ENCODE results near the gene MPI. TPM values are rescaled to one million over a fixed set of nuclear protein-coding genes. Genes with fewer than 3 reads are reported as not detected.

MPI gene
- total and polyA plus RNA-seq, 3 donors from 2014 or later: 65.4 to 92.6 (median 78.1) TPM

DNA sequence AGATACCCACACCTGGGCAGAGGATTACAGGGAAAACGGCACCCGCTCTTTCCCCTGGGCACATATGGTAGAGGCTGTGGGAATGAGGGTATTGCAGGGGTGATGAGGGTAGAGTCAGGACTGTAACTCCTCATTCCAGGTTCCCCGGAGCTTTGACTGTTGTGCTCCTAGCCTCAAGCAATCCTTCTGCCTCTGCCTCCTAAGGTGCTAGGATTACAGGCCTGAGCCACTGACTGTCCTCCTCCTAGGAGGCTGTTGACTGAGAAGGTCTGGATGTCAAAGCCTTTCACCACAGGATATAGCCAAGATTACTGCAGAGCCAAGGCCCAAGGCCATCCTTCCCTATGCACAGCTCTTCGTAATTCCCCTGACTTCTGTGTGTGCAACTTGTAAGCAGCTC is 1.1 kb upstream of the MPI start:
- no peak overlapping the region for H3K4me3 ChIP-seq
- TF ChIP-seq POLR2A (IDR thresholded peaks at IDR 0.05): no peak
- TF ChIP-seq, protein P1, sequence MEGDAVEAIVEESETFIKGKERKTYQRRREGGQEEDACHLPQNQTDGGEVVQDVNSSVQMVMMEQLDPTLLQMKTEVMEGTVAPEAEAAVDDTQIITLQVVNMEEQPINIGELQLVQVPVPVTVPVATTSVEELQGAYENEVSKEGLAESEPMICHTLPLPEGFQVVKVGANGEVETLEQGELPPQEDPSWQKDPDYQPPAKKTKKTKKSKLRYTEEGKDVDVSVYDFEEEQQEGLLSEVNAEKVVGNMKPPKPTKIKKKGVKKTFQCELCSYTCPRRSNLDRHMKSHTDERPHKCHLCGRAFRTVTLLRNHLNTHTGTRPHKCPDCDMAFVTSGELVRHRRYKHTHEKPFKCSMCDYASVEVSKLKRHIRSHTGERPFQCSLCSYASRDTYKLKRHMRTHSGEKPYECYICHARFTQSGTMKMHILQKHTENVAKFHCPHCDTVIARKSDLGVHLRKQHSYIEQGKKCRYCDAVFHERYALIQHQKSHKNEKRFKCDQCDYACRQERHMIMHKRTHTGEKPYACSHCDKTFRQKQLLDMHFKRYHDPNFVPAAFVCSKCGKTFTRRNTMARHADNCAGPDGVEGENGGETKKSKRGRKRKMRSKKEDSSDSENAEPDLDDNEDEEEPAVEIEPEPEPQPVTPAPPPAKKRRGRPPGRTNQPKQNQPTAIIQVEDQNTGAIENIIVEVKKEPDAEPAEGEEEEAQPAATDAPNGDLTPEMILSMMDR (IDR thresholded peaks at IDR 0.05): no peak
- peaks cover 10% of the 10 kb centered on the region for H3K4me1 ChIP-seq
- WGBS, 2 donors: 70 to 79% methylated on average over 4 of the region's 4 CpGs
- intact Hi-C loops (cut with DNase I; ENCODE audit: low total_unique reads): no loop called here
- no peak for DNase-seq
- no peaks in the 10 kb centered on the region for H3K27me3 ChIP-seq
- no peak overlapping the region for H3K27ac ChIP-seq
- H3K36me3 ChIP-seq (ENCODE audit: low read depth, missing control alignments): no peaks in the 10 kb centered on the region
- no peaks in the 10 kb centered on the region for H3K9me3 ChIP-seq

DNA sequence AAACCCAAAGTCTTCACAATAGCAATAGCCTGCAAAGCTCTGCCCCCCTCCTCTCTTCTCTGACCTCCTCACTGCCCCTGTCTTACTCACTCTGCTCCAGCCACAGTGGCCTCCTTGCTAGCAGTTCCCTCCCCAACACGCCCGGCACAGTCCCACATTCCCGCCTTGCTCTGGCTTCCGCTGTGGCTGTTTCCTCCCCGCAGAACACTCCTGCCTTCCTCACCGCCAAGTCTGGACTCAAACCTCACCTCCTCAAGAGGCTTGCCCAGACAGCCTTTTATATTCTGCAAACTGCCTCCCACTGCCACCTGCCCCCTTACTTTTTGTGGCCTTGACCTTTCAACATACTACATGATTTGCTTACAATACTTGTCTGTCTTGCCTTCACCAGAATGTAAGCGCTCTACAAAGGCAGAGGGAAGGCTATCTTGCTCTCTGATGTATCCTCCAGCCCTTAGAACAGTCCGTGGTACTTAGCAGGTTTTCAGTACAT is 406 bp upstream of the MPI start:
- 2 to 3% methylated on average over 8 of the region's 8 CpGs for WGBS, 2 donors
- DNase-seq: peak; percentile 61
- no peaks in the 10 kb centered on the region for H3K36me3 ChIP-seq (ENCODE audit: low read depth, missing control alignments)
- no peaks in the 10 kb centered on the region for H3K27me3 ChIP-seq
- H3K9me3 ChIP-seq: no peaks in the 10 kb centered on the region
- H3K4me1 ChIP-seq: peaks cover 10% of the 10 kb centered on the region
- H3K4me3 ChIP-seq: peak overlapping the region; percentile 77 to 82
- intact Hi-C loops (cut with DNase I; ENCODE audit: low total_unique reads): no loop called here
- no peak for TF ChIP-seq POLR2A (IDR thresholded peaks at IDR 0.05)
- TF ChIP-seq, protein P1 (IDR thresholded peaks at IDR 0.05): no peak
- H3K27ac ChIP-seq: peak overlapping the region; percentile 53 to 78

DNA sequence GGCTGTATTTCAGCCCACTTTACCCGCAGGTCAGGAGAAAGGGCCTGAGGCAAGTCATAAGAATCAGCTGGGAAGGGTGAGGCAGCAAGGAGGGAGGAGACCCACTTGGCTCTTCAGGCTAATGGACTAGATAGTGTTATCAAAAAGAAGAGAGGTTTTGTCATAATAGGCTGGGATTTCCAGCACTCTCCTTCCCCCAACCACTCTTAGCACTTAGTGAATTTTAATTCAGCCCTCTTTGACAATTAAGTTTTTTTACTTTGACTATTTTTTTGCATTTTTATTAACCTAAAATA is 771 bp downstream of the MPI start:
- H3K27ac ChIP-seq: peak overlapping the region in 1 of 2 donors; percentile 78
- peaks cover 10% of the 10 kb centered on the region for H3K4me1 ChIP-seq
- DNase-seq: no peak
- H3K27me3 ChIP-seq: no peaks in the 10 kb centered on the region
- H3K4me3 ChIP-seq: peak overlapping the region in 1 of 2 donors; percentile 82
- no peaks in the 10 kb centered on the region for H3K9me3 ChIP-seq
- TF ChIP-seq, protein P1 (IDR thresholded peaks at IDR 0.05): no peak
- TF ChIP-seq POLR2A (IDR thresholded peaks at IDR 0.05): no peak
- WGBS, 2 donors: 0 to 6% methylated on average over 1 of the region's 1 CpG
- intact Hi-C loops (cut with DNase I; ENCODE audit: low total_unique reads): no loop called here
- H3K36me3 ChIP-seq (ENCODE audit: low read depth, missing control alignments): no peaks in the 10 kb centered on the region

DNA sequence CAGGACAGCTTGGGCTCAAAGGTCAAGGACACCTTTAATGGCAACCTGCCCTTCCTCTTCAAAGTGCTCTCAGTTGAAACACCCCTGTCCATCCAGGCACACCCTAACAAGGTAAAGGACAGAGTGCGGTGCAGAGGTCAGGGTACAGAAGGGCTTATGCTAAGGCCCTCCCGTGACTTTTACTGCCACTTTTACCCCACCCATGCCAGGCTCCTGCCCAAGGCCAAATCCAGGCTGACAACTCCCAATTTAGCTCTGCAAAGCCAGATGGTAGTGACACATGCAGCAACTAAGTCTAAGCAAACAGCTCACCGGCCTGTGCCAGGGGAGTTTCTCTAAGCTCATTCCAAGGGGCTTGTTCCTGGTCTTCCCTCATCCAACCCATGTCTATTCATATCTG is 1.6 kb downstream of the MPI start:
- H3K36me3 ChIP-seq (ENCODE audit: low read depth, missing control alignments): no peaks in the 10 kb centered on the region
- intact Hi-C loops (cut with DNase I; ENCODE audit: low total_unique reads): no loop called here
- no peak for DNase-seq
- peaks cover 10% of the 10 kb centered on the region for H3K4me1 ChIP-seq
- no peaks in the 10 kb centered on the region for H3K9me3 ChIP-seq
- H3K27me3 ChIP-seq: no peaks in the 10 kb centered on the region
- TF ChIP-seq, protein P1 (IDR thresholded peaks at IDR 0.05): no peak
- TF ChIP-seq POLR2A (IDR thresholded peaks at IDR 0.05): no peak
- 87 to 88% methylated on average over 3 of the region's 3 CpGs for WGBS, 2 donors
- no peak overlapping the region for H3K27ac ChIP-seq
- no peak overlapping the region for H3K4me3 ChIP-seq

DNA sequence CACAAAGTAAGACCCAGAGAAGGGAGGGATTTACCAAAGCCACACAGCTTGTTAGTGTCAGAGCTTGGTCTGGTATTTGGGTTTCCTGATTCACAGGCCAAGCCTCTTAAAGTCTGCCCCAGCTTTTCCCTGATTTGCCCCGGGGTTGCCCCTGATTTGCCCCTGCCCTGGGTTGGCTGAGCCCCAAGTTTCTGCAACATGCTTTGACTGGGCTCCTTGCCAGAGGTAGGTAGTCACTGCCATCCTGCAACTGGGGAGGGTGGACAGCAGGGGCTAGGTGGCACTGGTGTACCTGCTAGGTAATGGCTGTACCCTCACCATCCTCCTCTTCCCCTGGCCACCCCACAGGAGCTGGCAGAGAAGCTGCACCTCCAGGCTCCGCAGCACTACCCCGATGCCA is 2.5 kb downstream of the MPI start:
- H3K4me3 ChIP-seq: no peak overlapping the region
- no peaks in the 10 kb centered on the region for H3K9me3 ChIP-seq
- TF ChIP-seq, protein P1 (IDR thresholded peaks at IDR 0.05): no peak
- TF ChIP-seq POLR2A (IDR thresholded peaks at IDR 0.05): no peak
- no peaks in the 10 kb centered on the region for H3K36me3 ChIP-seq (ENCODE audit: low read depth, missing control alignments)
- H3K27ac ChIP-seq: no peak overlapping the region
- no peaks in the 10 kb centered on the region for H3K27me3 ChIP-seq
- no peak for DNase-seq
- intact Hi-C loops (cut with DNase I; ENCODE audit: low total_unique reads): no loop called here
- 93 to 96% methylated on average over 3 of the region's 3 CpGs for WGBS, 2 donors
- peaks cover 10% of the 10 kb centered on the region for H3K4me1 ChIP-seq
